Effector memory CD4-positive, alpha-beta T cell (primary cell): ENCODE data around the gene METTL5.
"Not testable (repeated sequence)": the region's sequence is repeated elsewhere in the genome, so short reads cannot be mapped to it uniquely, and the experiment has no call there.

Source experiments
- DNase-seq, 3 donors: peaks; one replicate each; pipeline ENCODE4 v3.0.0-alpha.2; 2020
- H3K27ac ChIP-seq: 2 replicates; pipeline ENCODE4 v1.7.0; 2013; ENCODE audit warnings: mild to moderate bottlenecking, low read length, moderate library complexity; ENCODE audit not compliant: insufficient read depth, poor library complexity, severe bottlenecking
- H3K27me3 ChIP-seq: replicated peaks from 2 replicates; pipeline ENCODE4 v1.7.0; 2013; ENCODE audit warnings: mild to moderate bottlenecking, low read length; ENCODE audit not compliant: insufficient read depth, control insufficient read depth, poor library complexity, severe bottlenecking
- H3K36me3 ChIP-seq: 2 replicates; pipeline ENCODE4 v1.7.0; 2013; ENCODE audit warnings: mild to moderate bottlenecking, low read length, moderate library complexity; ENCODE audit not compliant: control insufficient read depth, insufficient read depth
- H3K4me1 ChIP-seq: 2 replicates; pipeline ENCODE4 v1.7.0; 2013; ENCODE audit warnings: low read length, mild to moderate bottlenecking; ENCODE audit not compliant: control insufficient read depth, insufficient read depth, poor library complexity, severe bottlenecking
- H3K4me3 ChIP-seq: 2 replicates; pipeline ENCODE4 v1.7.0; 2013; ENCODE audit warnings: low read length, low read depth, mild to moderate bottlenecking; ENCODE audit not compliant: insufficient read depth, poor library complexity, severe bottlenecking
- H3K9me3 ChIP-seq: 2 replicates; pipeline ENCODE4 v1.7.0; 2013; ENCODE audit warnings: mild to moderate bottlenecking, low read length, moderate library complexity; ENCODE audit not compliant: control insufficient read depth

METTL5 gene

DNA sequence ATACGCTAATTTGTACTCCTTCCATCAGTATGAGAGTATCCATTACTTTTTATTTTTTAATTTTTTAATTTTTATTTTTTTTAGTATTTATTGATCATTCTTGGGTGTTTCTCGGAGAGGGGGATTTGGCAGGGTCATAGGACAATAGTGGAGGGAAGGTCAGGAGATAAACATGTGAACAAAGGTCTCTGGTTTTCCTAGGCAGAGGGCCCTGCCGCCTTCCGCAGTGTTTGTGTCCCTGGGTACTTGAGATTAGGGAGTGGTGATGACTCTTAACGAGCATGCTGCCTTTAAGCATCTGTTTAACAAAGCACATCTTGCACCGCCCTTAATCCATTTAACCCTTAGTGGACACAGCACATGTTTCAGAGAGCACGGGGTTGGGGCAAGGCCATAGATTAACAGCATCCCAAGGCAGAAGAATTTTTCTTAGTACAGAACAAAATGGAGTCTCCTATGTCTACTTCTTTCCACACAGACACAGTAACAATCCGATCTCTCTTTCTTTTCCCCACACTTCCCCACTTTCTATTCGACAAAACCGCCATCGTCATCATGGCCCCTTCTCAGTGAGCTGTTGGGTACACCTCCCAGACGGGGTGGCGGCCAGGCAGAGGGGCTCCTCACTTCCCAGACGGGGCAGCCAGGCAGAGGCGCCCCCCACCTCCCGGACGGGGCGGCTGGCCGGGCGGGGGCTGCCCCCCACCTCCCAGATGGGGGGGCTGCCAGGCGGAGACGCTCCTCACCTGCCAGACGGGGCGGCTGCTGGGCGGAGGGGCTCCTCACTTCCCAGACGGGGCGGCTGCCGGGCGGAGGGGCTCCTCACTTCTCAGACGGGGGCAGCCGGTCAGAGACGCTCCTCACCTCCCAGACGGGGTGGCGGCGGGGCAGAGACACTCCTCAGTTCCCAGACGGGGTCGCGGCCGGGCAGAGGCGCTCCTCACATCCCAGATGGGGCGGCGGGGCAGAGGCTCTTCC, 30.9 kb upstream of the METTL5 start:
- H3K36me3 ChIP-seq, H3K27me3 ChIP-seq, H3K9me3 ChIP-seq, H3K4me1 ChIP-seq, H3K27ac ChIP-seq, H3K4me3 ChIP-seq, DNase-seq: not testable (repeated sequence)

DNA sequence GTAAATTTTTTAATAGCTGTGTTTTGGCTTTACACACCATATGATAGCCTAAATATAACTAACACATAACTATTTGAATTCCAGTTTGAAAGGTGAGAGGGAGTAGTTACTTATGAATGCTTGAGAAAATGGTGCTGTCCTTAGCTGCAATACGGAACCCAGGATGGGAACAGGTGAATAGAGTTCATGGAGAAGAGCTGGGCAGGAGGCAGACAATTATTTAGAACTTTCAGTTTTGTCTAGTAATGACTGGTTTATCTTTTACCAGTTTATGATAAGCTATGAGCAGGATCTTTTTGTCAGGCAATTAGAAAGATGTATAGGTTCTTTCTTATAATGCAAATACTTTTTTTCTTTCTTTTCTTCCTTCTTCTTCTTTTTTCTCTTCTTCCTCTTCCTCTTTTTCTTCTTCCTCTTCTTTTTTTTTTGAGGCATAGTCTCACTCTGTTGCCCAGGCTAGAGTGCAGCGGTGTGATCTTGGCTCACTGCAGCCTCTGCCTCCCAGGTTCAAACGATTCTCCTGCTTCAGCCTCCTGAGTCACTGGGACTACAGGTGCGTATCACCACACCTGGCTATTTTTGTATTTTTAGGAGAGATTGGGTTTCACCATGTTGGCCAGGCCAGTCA, 28.4 kb upstream of the METTL5 start:
- Histone ChIP-seq H3K27ac (no peak overlapping the region), H3K4me3 (no peak overlapping the region), H3K9me3 (no peaks in the 10 kb centered on the region), H3K4me1 (peaks cover 4% of the 10 kb centered on the region), H3K36me3 (no peaks in the 10 kb centered on the region), H3K27me3 (no peaks in the 10 kb centered on the region)
- DNase-seq: no peak

DNA sequence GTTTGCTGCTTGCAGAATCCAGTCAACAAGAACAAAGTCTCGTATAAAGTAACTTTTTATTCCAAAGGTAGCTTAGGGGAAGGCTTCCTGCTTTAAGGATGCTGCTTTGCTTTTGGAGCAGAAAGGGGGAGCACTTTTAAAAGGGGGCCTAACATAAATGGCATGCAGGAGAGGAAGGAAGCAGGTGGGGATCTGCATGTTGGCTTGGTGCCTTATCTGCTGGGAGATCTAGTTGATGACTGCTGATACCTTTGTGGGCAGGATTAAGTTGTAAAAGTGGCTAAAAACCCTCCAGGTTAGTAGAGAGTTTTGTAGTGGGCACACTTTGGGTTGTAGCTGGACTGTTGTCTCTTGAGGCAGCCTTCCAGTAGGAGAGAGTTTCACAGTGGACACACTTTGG, 25.0 kb upstream of the METTL5 start:
- DNase-seq: no peak
- Histone ChIP-seq H3K27me3 (no peaks in the 10 kb centered on the region), H3K36me3 (no peaks in the 10 kb centered on the region), H3K9me3 (no peaks in the 10 kb centered on the region), H3K4me3 (no peak overlapping the region), H3K27ac (no peak overlapping the region), H3K4me1 (peaks cover 4% of the 10 kb centered on the region)

DNA sequence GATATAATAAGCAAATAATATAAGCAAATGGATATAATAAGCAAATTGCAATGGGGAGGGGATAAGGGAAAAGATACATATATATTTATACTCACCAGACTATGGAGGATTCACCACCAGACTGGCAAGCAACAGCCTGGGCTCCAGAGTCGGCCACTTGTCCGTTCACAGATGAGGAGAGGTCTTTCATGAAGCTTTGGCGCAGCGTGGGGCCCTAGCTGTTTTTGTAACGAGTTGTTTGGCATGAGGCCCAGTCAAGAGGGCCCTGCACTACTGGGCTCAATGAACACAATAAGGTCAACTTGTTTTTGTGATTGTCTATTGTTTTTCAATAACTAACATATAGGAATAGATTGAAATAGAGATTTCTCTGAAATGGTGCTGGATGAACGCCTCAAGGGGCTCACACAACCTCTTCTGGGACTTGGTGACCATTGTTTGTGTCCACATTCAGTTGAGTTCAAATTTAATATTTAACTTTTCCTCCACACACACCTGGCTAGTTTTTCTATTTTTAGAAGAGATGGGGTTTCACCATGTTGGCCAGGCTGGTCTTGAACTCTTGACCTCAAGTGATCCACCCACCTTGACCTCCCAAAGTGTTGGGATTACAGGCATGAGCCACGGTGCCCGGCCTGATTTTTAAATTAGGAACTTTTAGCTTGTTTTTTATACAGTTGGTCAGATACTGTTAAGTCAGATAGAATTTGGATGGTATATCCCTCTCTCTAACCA, 24.4 kb upstream of the METTL5 start:
- H3K27me3 ChIP-seq, H3K27ac ChIP-seq, DNase-seq, H3K4me1 ChIP-seq, H3K36me3 ChIP-seq, H3K4me3 ChIP-seq, H3K9me3 ChIP-seq: not testable (repeated sequence)

DNA sequence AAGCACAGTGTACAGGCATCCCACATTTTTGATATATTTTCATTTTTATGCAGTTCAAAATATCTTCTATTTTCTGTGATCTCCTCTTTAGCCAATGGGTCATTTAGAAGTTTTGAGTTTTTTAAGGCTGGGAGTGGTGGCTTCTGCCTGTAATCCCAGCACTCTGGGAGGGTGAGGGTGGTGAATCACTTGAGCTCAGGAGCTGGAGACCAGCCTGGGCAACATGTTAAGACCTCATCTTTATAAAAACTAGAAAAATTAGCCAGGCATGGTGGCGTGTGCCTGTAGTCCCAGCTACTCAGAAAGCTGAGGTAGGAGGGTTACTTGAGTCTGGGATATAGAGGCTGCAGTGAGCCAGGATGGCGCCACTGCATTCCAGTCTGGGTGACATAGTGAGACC, 20.3 kb upstream of the METTL5 start:
- no peak overlapping the region for H3K4me3 ChIP-seq
- no peaks in the 10 kb centered on the region for H3K9me3 ChIP-seq
- H3K27ac ChIP-seq: no peak overlapping the region
- no peaks in the 10 kb centered on the region for H3K27me3 ChIP-seq
- no peak for DNase-seq
- peaks cover 4% of the 10 kb centered on the region for H3K4me1 ChIP-seq
- no peaks in the 10 kb centered on the region for H3K36me3 ChIP-seq

DNA sequence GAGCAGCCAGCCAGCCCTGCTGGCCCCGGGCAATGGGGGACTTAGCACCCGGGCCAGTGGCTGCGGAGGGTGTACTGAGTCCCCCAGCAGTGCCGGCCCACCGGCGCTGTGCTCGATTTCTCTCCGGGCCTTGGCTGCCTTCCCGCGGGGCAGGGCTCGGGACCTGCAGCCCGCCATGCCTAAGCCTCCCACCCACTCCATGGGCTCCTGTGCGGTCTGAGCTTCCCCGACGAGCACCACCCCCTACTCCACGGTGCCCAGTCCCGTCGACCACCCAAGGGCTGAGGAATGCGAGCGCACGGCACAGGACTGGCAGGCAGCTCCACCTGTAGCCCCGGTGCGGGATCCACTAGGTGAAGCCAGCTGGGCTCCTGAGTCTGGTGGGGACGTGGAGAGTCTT, 16.9 kb upstream of the METTL5 start:
- not testable (repeated sequence) for H3K4me1 ChIP-seq, H3K27me3 ChIP-seq, H3K36me3 ChIP-seq, DNase-seq, H3K4me3 ChIP-seq, H3K27ac ChIP-seq, H3K9me3 ChIP-seq

DNA sequence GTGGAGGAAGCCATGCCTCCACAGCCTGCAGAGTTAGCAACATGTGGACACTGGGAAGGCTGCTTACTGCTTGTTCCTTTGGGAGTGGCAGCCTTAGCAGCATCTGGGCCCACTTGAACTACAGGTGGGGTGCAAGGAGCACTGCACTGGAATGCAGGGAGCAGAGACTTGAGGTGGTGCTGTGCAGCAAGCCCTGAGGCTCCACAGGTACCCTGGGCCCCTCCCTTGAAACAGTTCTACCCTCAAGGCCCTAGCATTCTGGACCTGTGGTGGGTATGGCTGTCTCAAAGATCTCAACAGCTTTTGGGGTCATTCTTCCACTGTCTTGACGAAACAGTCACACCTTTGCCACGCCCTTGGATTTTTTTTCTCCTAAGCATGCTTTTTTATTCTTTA, 16.0 kb upstream of the METTL5 start:
- Histone ChIP-seq H3K4me3 (no peak overlapping the region), H3K36me3 (no peaks in the 10 kb centered on the region), H3K9me3 (no peaks in the 10 kb centered on the region), H3K4me1 (no peaks in the 10 kb centered on the region), H3K27ac (no peak overlapping the region), H3K27me3 (no peaks in the 10 kb centered on the region)
- no peak for DNase-seq

DNA sequence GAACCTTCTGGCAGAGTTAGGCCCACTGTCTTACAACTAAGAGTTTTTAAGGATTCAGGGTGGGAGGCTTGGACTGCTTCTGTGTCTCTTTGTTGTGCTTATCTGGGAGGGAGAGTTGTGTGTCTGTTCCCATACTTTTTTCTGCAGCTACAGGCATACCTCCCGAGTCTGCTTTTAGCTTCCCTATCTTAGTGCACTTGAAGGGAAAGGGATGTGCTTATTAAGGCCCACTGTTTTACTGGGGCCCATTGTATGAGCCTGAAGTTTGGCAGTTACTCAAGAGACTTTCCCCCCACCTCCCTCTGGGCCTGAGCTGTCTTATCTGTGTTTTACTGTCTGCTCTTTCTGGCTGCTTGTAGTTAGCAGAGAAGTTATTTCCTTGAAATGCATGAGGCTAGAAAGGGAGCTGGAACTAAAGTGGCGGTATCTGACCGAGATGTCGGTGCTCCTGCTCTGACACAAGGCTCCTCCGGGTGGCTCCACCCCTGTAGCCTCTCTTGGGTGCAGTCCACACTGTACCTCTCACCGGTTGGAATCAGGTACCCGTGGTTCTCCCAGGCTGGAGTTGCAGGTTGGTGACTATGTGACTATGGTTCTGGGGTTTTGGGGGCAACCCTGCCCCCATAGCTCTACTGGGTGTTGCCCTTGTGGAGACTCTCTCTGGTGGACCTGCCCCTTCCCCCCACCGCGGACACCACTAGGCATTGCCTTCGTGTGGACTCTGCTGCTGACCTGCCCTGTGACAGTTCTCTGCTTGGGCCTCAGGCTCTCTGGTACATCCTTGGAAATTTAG, 15.4 kb upstream of the METTL5 start:
- no peaks in the 10 kb centered on the region for H3K4me1 ChIP-seq
- H3K4me3 ChIP-seq: no peak overlapping the region
- H3K9me3 ChIP-seq: no peaks in the 10 kb centered on the region
- H3K27me3 ChIP-seq: no peaks in the 10 kb centered on the region
- no peaks in the 10 kb centered on the region for H3K36me3 ChIP-seq
- no peak for DNase-seq
- H3K27ac ChIP-seq: no peak overlapping the region

DNA sequence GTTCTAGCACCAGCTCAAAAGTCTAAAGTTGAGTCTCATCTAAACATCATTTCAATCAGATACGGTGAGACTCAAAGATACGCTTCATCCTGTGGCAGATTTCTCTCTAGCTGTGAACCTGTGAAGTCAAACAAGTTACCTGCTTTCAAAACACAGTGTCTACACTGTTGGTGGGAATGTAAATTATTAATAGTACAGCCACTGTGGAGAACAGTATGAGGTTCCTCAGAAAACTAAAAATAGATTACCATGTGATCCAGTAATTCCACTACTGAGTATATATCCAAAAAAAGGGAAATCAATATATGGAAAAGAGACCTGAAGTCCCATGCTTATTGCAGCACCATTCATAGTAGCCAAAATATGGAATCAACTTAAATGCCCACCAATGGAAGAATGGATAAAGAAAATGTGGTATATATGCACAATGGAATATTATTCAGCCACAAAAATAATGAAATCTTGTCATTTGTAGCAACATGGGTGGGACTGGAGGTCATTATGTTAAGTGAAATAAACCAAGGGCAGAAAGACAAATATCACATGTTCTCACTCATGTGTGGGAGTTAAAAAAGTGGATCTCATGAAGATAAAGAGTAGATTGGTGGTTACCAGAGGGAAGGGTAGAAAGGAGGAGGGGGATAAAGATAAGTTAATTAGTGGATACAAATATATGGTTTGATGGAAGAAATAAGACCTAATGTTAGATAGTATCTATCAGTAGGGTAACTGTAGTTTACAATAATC, 14.2 kb upstream of the METTL5 start:
- H3K9me3 ChIP-seq: no peaks in the 10 kb centered on the region
- no peak for DNase-seq
- H3K4me1 ChIP-seq: no peaks in the 10 kb centered on the region
- H3K27ac ChIP-seq: no peak overlapping the region
- H3K27me3 ChIP-seq: no peaks in the 10 kb centered on the region
- no peak overlapping the region for H3K4me3 ChIP-seq
- H3K36me3 ChIP-seq: no peaks in the 10 kb centered on the region
